Activated CD8-positive, alpha-beta memory T cell treated with anti-CD3 and anti-CD28 coated beads, Interleukin-2, amount 10 ng/mL, durations not matched to agents 7 days and 5 days (primary cell): ENCODE results near the gene TRIM71. TPM values are rescaled to one million over a fixed set of nuclear protein-coding genes. Genes with fewer than 3 reads are reported as not detected.
A peak's percentile ranks its signal among the peaks of the same experiment; 100 is the strongest.
"Not testable (repeated sequence)": the region's sequence is repeated elsewhere in the genome, so short reads cannot be mapped to it uniquely, and the experiment has no call there.

Experiments used
- ATAC-seq: fragments of 150-1000 bp; cut with Tn5 transposase; one replicate; pipeline ENCODE4 v1.10.0; 2021; ENCODE audit warnings: moderate library complexity
- CTCF ChIA-PET: fragments of 350-600 bp; sonication (Branson Sonifier 250); formaldehyde crosslinking; loops from one replicate; lab custom pipeline; 2021; ENCODE audit warnings: antibody characterized with exemption; lab: Charles Lee
- DNase-seq: peaks from one replicate; pipeline ENCODE4 v3.0.0-alpha.2; 2020
- H3K27ac Mint-ChIP-seq: one replicate; pipeline ENCODE4 v1.8.0; 2021; ENCODE audit warnings: mild to moderate bottlenecking, mixed read lengths
- H3K27me3 Mint-ChIP-seq: one replicate; pipeline ENCODE4 v1.8.0; 2021; ENCODE audit warnings: mixed read lengths
- H3K36me3 Mint-ChIP-seq: one replicate; pipeline ENCODE4 v1.8.0; 2021; ENCODE audit warnings: mild to moderate bottlenecking, mixed read lengths
- H3K4me1 Mint-ChIP-seq: one replicate; pipeline ENCODE4 v1.8.0; 2021; ENCODE audit warnings: mixed read lengths
- H3K4me3 Mint-ChIP-seq: one replicate; pipeline ENCODE4 v1.8.0; 2021; ENCODE audit warnings: mild to moderate bottlenecking, moderate library complexity, mixed read lengths
- H3K9me3 Mint-ChIP-seq: one replicate; pipeline ENCODE4 v1.8.0; 2022; ENCODE audit warnings: low read depth, mixed read lengths
- total RNA-seq, 2 experiments: library from RNA; stranded (reverse); gene quantifications; one replicate each; pipeline ENCODE4 v1.2.3, GENCODE V29; 2021

Gene TRIM71
- under 1 TPM in 1 of 2 experiments, not detected in 1; 0.09 TPM for total RNA-seq

GRCh38 chr3:32817558-32818228 is at the start of gene TRIM71:
Gene TRIM71, plus strand, starts transcription at chr3:32817997. Its CDS starts 84 bp downstream, at chr3:32818081.
- Mint-ChIP-seq H3K4me3 (peak within 1 kb of the TSS; percentile 61), H3K27me3 (peaks cover 75% of the 10 kb centered on the region), H3K27ac (peak within 1 kb of the TSS; percentile 1), H3K9me3 (no peaks in the 10 kb centered on the region), H3K4me1 (peaks cover 29% of the 10 kb centered on the region), H3K36me3 (peaks cover 1% of the 10 kb centered on the region)
- DNase-seq (no peak), ATAC-seq (peak; percentile 27)
- CTCF ChIA-PET = interaction anchor here (1.1 kb wide), 1 partner anchor 85 kb away, joined by 3 read pairs; no protein-coding TSS in a partner anchor

- CTCF ChIA-PET = no interaction called here
- no peak for DNase-seq
- peaks cover 10% of the 10 kb centered on the region for H3K4me1 Mint-ChIP-seq
Measured at GRCh38 chr3:32778389-32778788, 39.4 kb upstream of the TRIM71 start.

GRCh38 chr3:32780071-32780734 is 37.6 kb upstream of the TRIM71 start:
- Mint-ChIP-seq H3K36me3 (no peaks in the 10 kb centered on the region), H3K27ac (no peak overlapping the region), H3K4me1 (peaks cover 10% of the 10 kb centered on the region), H3K4me3 (peak overlapping the region; percentile 81), H3K27me3 (peaks cover 9% of the 10 kb centered on the region), H3K9me3 (no peaks in the 10 kb centered on the region)
- DNase-seq (no peak), ATAC-seq (no peak)
- CTCF ChIA-PET = interaction anchor here (0.9 to 2.8 kb wide), 8 partner anchors 7 to 273 kb away, joined by 3 to 11 read pairs (median 4); no protein-coding TSS in a partner anchor

More at GRCh38 chr3:32778389-32778788, 39.4 kb upstream of the TRIM71 start:
- Mint-ChIP-seq H3K4me3 (no peak overlapping the region), H3K27me3 (peaks cover 9% of the 10 kb centered on the region), H3K36me3 (peaks cover 8% of the 10 kb centered on the region), H3K27ac (no peak overlapping the region), H3K9me3 (no peaks in the 10 kb centered on the region)
- ATAC-seq = no peak

- H3K27me3 Mint-ChIP-seq = peaks cover 9% of the 10 kb centered on the region
- peaks cover 10% of the 10 kb centered on the region for H3K4me1 Mint-ChIP-seq
- H3K36me3 Mint-ChIP-seq = no peaks in the 10 kb centered on the region
- peak; percentile 18 for ATAC-seq
- no peak for DNase-seq
- no peaks in the 10 kb centered on the region for H3K9me3 Mint-ChIP-seq
- peak overlapping the region; percentile 81 for H3K4me3 Mint-ChIP-seq
- CTCF ChIA-PET = interaction anchor here (0.9 to 2.8 kb wide), 8 partner anchors 8 to 274 kb away, joined by 3 to 11 read pairs (median 4); no protein-coding TSS in a partner anchor
- no peak overlapping the region for H3K27ac Mint-ChIP-seq
Measured at GRCh38 chr3:32780735-32781210, 37.0 kb upstream of the TRIM71 start.

GRCh38 chr3:32781211-32781968 is 36.4 kb upstream of the TRIM71 start:
- Mint-ChIP-seq H3K4me1 (peaks cover 10% of the 10 kb centered on the region), H3K36me3 (no peaks in the 10 kb centered on the region), H3K27ac (peak overlapping the region; percentile 50), H3K4me3 (peak overlapping the region; percentile 81), H3K27me3 (peaks cover 9% of the 10 kb centered on the region), H3K9me3 (no peaks in the 10 kb centered on the region)
- peak; percentile 81 for DNase-seq
- CTCF ChIA-PET = interaction anchor here (0.6 to 2.8 kb wide), 16 partner anchors 9 to 279 kb away, joined by 3 to 11 read pairs (median 4); partner anchors contain the start of gene CMTM6
- peak; percentile 95 for ATAC-seq

GRCh38 chr3:32781969-32782270 is 35.9 kb upstream of the TRIM71 start:
- not testable (repeated sequence) for H3K4me3 Mint-ChIP-seq, H3K27me3 Mint-ChIP-seq, ATAC-seq

GRCh38 chr3:32782407-32782806 is 35.4 kb upstream of the TRIM71 start:
- CTCF ChIA-PET = interaction anchor here (1.1 to 2.8 kb wide), 7 partner anchors 10 to 280 kb away, joined by 3 to 11 read pairs (median 5); partner anchors contain the start of gene CMTM6
- H3K9me3 Mint-ChIP-seq = no peaks in the 10 kb centered on the region
- no peak for DNase-seq
- peaks cover 10% of the 10 kb centered on the region for H3K4me1 Mint-ChIP-seq
- peaks cover 9% of the 10 kb centered on the region for H3K27me3 Mint-ChIP-seq
- ATAC-seq = no peak
- no peaks in the 10 kb centered on the region for H3K36me3 Mint-ChIP-seq
- H3K27ac Mint-ChIP-seq = no peak overlapping the region
- no peak overlapping the region for H3K4me3 Mint-ChIP-seq

More at GRCh38 chr3:32781969-32782270, 35.9 kb upstream of the TRIM71 start:
- not testable (repeated sequence) for DNase-seq, H3K4me1 Mint-ChIP-seq, H3K36me3 Mint-ChIP-seq, H3K9me3 Mint-ChIP-seq, H3K27ac Mint-ChIP-seq
- CTCF ChIA-PET = interaction anchor here (0.6 to 2.8 kb wide), 13 partner anchors 9 to 280 kb away, joined by 3 to 11 read pairs (median 4); partner anchors contain the start of gene CMTM6

GRCh38 chr3:32791833-32792232 is 26.0 kb upstream of the TRIM71 start:
- no peak for DNase-seq
- no peak overlapping the region for H3K27ac Mint-ChIP-seq
- H3K9me3 Mint-ChIP-seq = no peaks in the 10 kb centered on the region
- no peak overlapping the region for H3K4me3 Mint-ChIP-seq
- no peaks in the 10 kb centered on the region for H3K4me1 Mint-ChIP-seq
- no peaks in the 10 kb centered on the region for H3K27me3 Mint-ChIP-seq
- no peak for ATAC-seq
- CTCF ChIA-PET = interaction anchor here (2.1 kb wide), 1 partner anchor 10 kb away, joined by 5 read pairs; no protein-coding TSS in a partner anchor
- no peaks in the 10 kb centered on the region for H3K36me3 Mint-ChIP-seq

- H3K4me1 Mint-ChIP-seq = no peaks in the 10 kb centered on the region
- no peaks in the 10 kb centered on the region for H3K9me3 Mint-ChIP-seq
- DNase-seq = no peak
- H3K36me3 Mint-ChIP-seq = no peaks in the 10 kb centered on the region
- no peak overlapping the region for H3K27ac Mint-ChIP-seq
- H3K27me3 Mint-ChIP-seq = no peaks in the 10 kb centered on the region
- H3K4me3 Mint-ChIP-seq = no peak overlapping the region
- no peak for ATAC-seq
- CTCF ChIA-PET = no interaction called here
Measured at GRCh38 chr3:32794487-32795308, 23.1 kb upstream of the TRIM71 start.

- ATAC-seq, H3K27me3 Mint-ChIP-seq, H3K9me3 Mint-ChIP-seq, H3K36me3 Mint-ChIP-seq, H3K27ac Mint-ChIP-seq, H3K4me1 Mint-ChIP-seq, CTCF ChIA-PET, DNase-seq, H3K4me3 Mint-ChIP-seq: not testable (repeated sequence)
Measured at GRCh38 chr3:32796384-32796950, 21.3 kb upstream of the TRIM71 start.

GRCh38 chr3:32797776-32798175 is 20.0 kb upstream of the TRIM71 start:
- DNase-seq = no peak
- H3K9me3 Mint-ChIP-seq = no peaks in the 10 kb centered on the region
- H3K4me1 Mint-ChIP-seq = no peaks in the 10 kb centered on the region
- no peak overlapping the region for H3K27ac Mint-ChIP-seq
- H3K36me3 Mint-ChIP-seq = no peaks in the 10 kb centered on the region
- no peak overlapping the region for H3K4me3 Mint-ChIP-seq
- CTCF ChIA-PET = no interaction called here
- H3K27me3 Mint-ChIP-seq = peaks cover 6% of the 10 kb centered on the region
- ATAC-seq = no peak

- ATAC-seq, DNase-seq, H3K4me3 Mint-ChIP-seq, H3K9me3 Mint-ChIP-seq, H3K4me1 Mint-ChIP-seq, H3K36me3 Mint-ChIP-seq, H3K27ac Mint-ChIP-seq, CTCF ChIA-PET: not testable (repeated sequence)
- peaks cover 20% of the 10 kb centered on the region for H3K27me3 Mint-ChIP-seq
Measured at GRCh38 chr3:32801440-32801839, 16.4 kb upstream of the TRIM71 start.
